ENCODE results near the gene MAFG. TPM values are rescaled to one million over a fixed set of nuclear protein-coding genes. Genes with fewer than 3 reads are reported as not detected.
A peak's percentile ranks its signal among the peaks of the same experiment; 100 is the strongest.

MAFG gene
- total and polyA plus RNA-seq, 2 of the 13 experiments (the other 11 are each of a cell fraction or from before 2014, with no cell fraction given) = 14.5 to 20.0 TPM

DNA sequence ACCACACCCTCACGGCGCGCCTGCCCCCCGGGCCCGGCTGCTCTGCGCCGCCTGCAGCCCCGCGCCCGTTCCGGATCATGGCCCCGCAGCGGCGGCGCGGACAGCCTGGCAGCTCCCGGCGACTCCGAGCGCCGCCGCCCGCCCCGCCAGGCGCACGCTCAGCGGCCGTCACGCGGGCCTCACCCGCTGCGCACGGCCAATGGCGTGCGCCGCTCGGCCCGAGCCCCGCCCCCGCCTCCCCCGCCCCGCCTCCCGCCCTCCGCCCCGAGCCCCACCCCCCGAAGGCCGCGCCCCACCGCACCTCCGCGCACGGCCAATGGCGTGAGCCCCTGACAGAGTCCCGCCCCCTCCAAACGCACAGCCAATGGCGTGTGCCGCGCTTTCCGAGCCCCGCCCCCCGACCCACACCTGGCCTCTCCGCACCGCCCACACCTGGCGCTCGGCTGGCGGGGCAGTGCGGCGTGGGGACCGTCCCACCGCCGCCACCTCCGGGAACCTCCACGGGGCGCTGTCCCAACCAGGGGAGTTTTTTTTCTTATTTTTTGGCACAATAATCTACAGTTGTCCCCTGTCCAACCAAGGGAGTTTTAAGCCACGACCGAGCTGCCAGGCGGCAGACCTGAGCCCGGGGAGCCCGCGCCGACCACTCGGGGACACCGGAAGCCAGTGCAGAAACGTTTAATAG is 16.1 kb downstream of the MAFG start, which contains the start of gene PCYT2 (continued):
- TF ChIP-seq CREB1 (IDR thresholded peaks at IDR 0.05) (no peak), CREB1 (CRISPR knock-in tag; IDR thresholded peaks at IDR 0.05) (no peak), NR2C2 (CRISPR knock-in tag; IDR thresholded peaks at IDR 0.05; ENCODE audit: borderline replicate concordance) (no peak), ZEB1 (IDR thresholded peaks at IDR 0.05; ENCODE audit: insufficient replicate concordance, low read depth) (peak; percentile 98), ISL2 (CRISPR knock-in tag; IDR thresholded peaks at IDR 0.05) (no peak), SP140L (CRISPR knock-in tag; IDR thresholded peaks at IDR 0.05; ENCODE audit: borderline replicate concordance) (no peak), KDM4B (CRISPR knock-in tag; IDR thresholded peaks at IDR 0.05) (no peak), ZNF672 (CRISPR knock-in tag; IDR thresholded peaks at IDR 0.05) (no peak), JUNB (CRISPR knock-in tag; IDR thresholded peaks at IDR 0.05; ENCODE audit: borderline replicate concordance) (no peak), ZNF335 (CRISPR knock-in tag; IDR thresholded peaks at IDR 0.05) (no peak), ZNF563 (CRISPR knock-in tag; IDR thresholded peaks at IDR 0.05) (no peak), ASH2L (IDR thresholded peaks at IDR 0.05; ENCODE audit: insufficient read length, low read depth, low read length) (no peak), ZFP62 (CRISPR knock-in tag; IDR thresholded peaks at IDR 0.05) (no peak), TCF7 (IDR thresholded peaks at IDR 0.05; ENCODE audit: low read depth) (no peak), MEIS2 (CRISPR knock-in tag; IDR thresholded peaks at IDR 0.05) (0 out of 2 replicates have a peak, but pooled peaks have one; percentile 27)
- TF ChIP-seq, protein P1, sequence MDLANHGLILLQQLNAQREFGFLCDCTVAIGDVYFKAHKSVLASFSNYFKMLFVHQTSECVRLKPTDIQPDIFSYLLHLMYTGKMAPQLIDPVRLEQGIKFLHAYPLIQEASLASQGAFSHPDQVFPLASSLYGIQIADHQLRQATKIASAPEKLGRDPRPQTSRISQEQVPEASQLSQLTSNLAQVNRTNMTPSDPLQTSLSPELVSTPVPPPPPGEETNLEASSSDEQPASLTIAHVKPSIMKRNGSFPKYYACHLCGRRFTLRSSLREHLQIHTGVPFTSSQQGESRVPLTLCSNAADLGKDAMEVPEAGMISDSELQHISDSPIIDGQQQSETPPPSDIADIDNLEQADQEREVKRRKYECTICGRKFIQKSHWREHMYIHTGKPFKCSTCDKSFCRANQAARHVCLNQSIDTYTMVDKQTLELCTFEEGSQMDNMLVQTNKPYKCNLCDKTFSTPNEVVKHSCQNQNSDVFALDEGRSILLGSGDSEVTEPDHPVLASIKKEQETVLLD (CRISPR knock-in tag; IDR thresholded peaks at IDR 0.05; ENCODE audit: low read depth) = peak; percentile 47; the same call in 1 of the 2 replicates
- TF ChIP-seq, protein P2, sequence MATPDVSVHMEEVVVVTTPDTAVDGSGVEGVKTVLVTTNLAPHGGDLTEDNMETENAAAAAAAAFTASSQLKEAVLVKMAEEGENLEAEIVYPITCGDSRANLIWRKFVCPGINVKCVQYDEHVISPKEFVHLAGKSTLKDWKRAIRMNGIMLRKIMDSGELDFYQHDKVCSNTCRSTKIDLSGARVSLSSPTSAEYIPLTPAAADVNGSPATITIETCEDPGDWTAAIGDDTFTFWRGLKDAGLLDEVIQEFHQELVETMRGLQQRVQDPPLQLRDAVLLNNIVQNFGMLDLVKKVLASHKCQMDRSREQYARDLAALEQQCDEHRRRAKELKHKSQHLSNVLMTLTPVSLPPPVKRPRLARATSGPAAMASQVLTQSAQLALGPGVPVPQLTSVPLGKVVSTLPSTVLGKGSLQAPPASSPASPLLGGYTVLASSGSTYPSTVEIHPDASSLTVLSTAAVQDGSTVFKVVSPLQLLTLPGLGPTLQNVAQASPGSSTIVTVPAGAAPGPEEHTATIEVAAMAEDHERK (CRISPR knock-in tag; IDR thresholded peaks at IDR 0.05; ENCODE audit: low read depth) = no peak
- TF ChIP-seq, protein P3, sequence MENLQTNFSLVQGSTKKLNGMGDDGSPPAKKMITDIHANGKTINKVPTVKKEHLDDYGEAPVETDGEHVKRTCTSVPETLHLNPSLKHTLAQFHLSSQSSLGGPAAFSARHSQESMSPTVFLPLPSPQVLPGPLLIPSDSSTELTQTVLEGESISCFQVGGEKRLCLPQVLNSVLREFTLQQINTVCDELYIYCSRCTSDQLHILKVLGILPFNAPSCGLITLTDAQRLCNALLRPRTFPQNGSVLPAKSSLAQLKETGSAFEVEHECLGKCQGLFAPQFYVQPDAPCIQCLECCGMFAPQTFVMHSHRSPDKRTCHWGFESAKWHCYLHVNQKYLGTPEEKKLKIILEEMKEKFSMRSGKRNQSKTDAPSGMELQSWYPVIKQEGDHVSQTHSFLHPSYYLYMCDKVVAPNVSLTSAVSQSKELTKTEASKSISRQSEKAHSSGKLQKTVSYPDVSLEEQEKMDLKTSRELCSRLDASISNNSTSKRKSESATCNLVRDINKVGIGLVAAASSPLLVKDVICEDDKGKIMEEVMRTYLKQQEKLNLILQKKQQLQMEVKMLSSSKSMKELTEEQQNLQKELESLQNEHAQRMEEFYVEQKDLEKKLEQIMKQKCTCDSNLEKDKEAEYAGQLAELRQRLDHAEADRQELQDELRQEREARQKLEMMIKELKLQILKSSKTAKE (CRISPR knock-in tag; IDR thresholded peaks at IDR 0.05; ENCODE audit: borderline replicate concordance) = no peak
- TF ChIP-seq, protein P4, sequence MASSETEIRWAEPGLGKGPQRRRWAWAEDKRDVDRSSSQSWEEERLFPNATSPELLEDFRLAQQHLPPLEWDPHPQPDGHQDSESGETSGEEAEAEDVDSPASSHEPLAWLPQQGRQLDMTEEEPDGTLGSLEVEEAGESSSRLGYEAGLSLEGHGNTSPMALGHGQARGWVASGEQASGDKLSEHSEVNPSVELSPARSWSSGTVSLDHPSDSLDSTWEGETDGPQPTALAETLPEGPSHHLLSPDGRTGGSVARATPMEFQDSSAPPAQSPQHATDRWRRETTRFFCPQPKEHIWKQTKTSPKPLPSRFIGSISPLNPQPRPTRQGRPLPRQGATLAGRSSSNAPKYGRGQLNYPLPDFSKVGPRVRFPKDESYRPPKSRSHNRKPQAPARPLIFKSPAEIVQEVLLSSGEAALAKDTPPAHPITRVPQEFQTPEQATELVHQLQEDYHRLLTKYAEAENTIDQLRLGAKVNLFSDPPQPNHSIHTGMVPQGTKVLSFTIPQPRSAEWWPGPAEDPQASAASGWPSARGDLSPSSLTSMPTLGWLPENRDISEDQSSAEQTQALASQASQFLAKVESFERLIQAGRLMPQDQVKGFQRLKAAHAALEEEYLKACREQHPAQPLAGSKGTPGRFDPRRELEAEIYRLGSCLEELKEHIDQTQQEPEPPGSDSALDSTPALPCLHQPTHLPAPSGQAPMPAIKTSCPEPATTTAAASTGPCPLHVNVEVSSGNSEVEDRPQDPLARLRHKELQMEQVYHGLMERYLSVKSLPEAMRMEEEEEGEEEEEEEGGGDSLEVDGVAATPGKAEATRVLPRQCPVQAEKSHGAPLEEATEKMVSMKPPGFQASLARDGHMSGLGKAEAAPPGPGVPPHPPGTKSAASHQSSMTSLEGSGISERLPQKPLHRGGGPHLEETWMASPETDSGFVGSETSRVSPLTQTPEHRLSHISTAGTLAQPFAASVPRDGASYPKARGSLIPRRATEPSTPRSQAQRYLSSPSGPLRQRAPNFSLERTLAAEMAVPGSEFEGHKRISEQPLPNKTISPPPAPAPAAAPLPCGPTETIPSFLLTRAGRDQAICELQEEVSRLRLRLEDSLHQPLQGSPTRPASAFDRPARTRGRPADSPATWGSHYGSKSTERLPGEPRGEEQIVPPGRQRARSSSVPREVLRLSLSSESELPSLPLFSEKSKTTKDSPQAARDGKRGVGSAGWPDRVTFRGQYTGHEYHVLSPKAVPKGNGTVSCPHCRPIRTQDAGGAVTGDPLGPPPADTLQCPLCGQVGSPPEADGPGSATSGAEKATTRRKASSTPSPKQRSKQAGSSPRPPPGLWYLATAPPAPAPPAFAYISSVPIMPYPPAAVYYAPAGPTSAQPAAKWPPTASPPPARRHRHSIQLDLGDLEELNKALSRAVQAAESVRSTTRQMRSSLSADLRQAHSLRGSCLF (CRISPR knock-in tag; IDR thresholded peaks at IDR 0.05; ENCODE audit: borderline replicate concordance) = no peak

All from HepG2 (cell line).